ENCODE results near the gene MAPK4. TPM values are rescaled to one million over a fixed set of nuclear protein-coding genes. Genes with fewer than 3 reads are reported as not detected.

MAPK4 gene
- total and polyA plus RNA-seq, 10 of the 15 experiments (the other 5 are each of a cell fraction or from before 2014, with no cell fraction given), result 0.03 to 0.11 (median 0.06) TPM; not detected in 4

GRCh38 chr18:50721006-50721405, 161.1 kb downstream of the MAPK4 start:
- Histone ChIP-seq H2AFZ (ENCODE audit: control insufficient read depth, low read depth, low read length) (no peak overlapping the region), H3K9ac (ENCODE audit: control insufficient read depth, insufficient read depth, low read length) (no peak overlapping the region), H3K4me2 (ENCODE audit: control insufficient read depth, insufficient read depth) (no peak overlapping the region), H3K4me1 (ENCODE audit: control insufficient read depth, insufficient read depth, low read length) (no peaks in the 10 kb centered on the region), H3K79me2 (ENCODE audit: control insufficient read depth, insufficient read depth, low read length) (no peaks in the 10 kb centered on the region), H3K27ac (ENCODE audit: control insufficient read depth, insufficient read depth) (no peak overlapping the region), H4K20me1 (ENCODE audit: control insufficient read depth, insufficient read depth) (no peaks in the 10 kb centered on the region), H3K36me3 (ENCODE audit: control insufficient read depth in 2 of 2, insufficient read depth in 2 of 2, low read length in 1 of 2) (no peaks in the 10 kb centered on the region), H3K4me3 (no peak overlapping the region), H3K27me3 (replicated peaks in 1 of 2; ENCODE audit: control insufficient read depth in 2 of 2, insufficient read depth in 2 of 2, low read length in 1 of 2) (no peaks in the 10 kb centered on the region; a peak in 2 of 4 replicates), H3K9me3 (replicated peaks; ENCODE audit: control insufficient read depth, insufficient read depth, low read length) (no peaks in the 10 kb centered on the region)
- intact Hi-C loops (cut with micrococcal nuclease; ENCODE audit: unreplicated experiment) (no loop called here), in situ Hi-C loops (cut with MboI) (no loop called here)
- ATAC-seq, result no peak
- ChIA-PET RAD21 (ENCODE audit: unreplicated experiment) (no interaction called here), CTCF (interaction anchor here (0.6 kb wide), 1 partner anchor 13 kb away, joined by 3 read pairs; no protein-coding TSS in a partner anchor), SMC1A (ENCODE audit: uncharacterized antibody, unreplicated experiment) (no interaction called here), POLR2A (no interaction called here)
- no peak for DNase-seq (ENCODE audit: low read depth, low spot score)
- BruUV-seq (replicated peaks), result no TSS peak
- FAIRE-seq, result no peak
- WGBS (ENCODE audit: insufficient coverage, insufficient replicate concordance, low lambda C conversion rate, missing lambda C conversion rate), result 33% methylated on average over 4 of the region's 4 CpGs
- no peak for TF ChIP-seq MEF2B (IDR thresholded peaks at IDR 0.05; ENCODE audit: partially characterized antibody, poor library complexity, severe bottlenecking)
- TF ChIP-seq, protein P1, sequence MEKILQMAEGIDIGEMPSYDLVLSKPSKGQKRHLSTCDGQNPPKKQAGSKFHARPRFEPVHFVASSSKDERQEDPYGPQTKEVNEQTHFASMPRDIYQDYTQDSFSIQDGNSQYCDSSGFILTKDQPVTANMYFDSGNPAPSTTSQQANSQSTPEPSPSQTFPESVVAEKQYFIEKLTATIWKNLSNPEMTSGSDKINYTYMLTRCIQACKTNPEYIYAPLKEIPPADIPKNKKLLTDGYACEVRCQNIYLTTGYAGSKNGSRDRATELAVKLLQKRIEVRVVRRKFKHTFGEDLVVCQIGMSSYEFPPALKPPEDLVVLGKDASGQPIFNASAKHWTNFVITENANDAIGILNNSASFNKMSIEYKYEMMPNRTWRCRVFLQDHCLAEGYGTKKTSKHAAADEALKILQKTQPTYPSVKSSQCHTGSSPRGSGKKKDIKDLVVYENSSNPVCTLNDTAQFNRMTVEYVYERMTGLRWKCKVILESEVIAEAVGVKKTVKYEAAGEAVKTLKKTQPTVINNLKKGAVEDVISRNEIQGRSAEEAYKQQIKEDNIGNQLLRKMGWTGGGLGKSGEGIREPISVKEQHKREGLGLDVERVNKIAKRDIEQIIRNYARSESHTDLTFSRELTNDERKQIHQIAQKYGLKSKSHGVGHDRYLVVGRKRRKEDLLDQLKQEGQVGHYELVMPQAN (conservative IDR thresholded peaks at IDR 0.05), result no peak
- no peak for TF ChIP-seq PAX8 (IDR thresholded peaks at IDR 0.05)
- TF ChIP-seq, protein P2, sequence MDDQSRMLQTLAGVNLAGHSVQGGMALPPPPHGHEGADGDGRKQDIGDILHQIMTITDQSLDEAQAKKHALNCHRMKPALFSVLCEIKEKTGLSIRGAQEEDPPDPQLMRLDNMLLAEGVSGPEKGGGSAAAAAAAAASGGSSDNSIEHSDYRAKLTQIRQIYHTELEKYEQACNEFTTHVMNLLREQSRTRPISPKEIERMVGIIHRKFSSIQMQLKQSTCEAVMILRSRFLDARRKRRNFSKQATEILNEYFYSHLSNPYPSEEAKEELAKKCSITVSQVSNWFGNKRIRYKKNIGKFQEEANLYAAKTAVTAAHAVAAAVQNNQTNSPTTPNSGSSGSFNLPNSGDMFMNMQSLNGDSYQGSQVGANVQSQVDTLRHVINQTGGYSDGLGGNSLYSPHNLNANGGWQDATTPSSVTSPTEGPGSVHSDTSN (IDR thresholded peaks at IDR 0.05; ENCODE audit: insufficient replicate concordance, low read depth, low read length), result no peak
- TF ChIP-seq JUNB (IDR thresholded peaks at IDR 0.05), result no peak
- no peak for TF ChIP-seq CBX3 (IDR thresholded peaks at IDR 0.05; ENCODE audit: borderline replicate concordance, low read depth)
- TF ChIP-seq NFIC (IDR thresholded peaks at IDR 0.05; ENCODE audit: low read depth, low read length), result no peak
- no peak for TF ChIP-seq PAX5 (IDR thresholded peaks at IDR 0.05; ENCODE audit: borderline replicate concordance, low read depth, low read length)
- no peak for TF ChIP-seq EP300 (IDR thresholded peaks at IDR 0.05; ENCODE audit: borderline replicate concordance in 1 of 2, control insufficient read depth in 1 of 2, low read depth in 2 of 2, low read length in 2 of 2)
- no peak for TF ChIP-seq SMAD5 (IDR thresholded peaks at IDR 0.05; ENCODE audit: low read depth)
- no peak for TF ChIP-seq MXI1 (IDR thresholded peaks at IDR 0.05; ENCODE audit: low read depth, low read length)
- TF ChIP-seq, protein P3, sequence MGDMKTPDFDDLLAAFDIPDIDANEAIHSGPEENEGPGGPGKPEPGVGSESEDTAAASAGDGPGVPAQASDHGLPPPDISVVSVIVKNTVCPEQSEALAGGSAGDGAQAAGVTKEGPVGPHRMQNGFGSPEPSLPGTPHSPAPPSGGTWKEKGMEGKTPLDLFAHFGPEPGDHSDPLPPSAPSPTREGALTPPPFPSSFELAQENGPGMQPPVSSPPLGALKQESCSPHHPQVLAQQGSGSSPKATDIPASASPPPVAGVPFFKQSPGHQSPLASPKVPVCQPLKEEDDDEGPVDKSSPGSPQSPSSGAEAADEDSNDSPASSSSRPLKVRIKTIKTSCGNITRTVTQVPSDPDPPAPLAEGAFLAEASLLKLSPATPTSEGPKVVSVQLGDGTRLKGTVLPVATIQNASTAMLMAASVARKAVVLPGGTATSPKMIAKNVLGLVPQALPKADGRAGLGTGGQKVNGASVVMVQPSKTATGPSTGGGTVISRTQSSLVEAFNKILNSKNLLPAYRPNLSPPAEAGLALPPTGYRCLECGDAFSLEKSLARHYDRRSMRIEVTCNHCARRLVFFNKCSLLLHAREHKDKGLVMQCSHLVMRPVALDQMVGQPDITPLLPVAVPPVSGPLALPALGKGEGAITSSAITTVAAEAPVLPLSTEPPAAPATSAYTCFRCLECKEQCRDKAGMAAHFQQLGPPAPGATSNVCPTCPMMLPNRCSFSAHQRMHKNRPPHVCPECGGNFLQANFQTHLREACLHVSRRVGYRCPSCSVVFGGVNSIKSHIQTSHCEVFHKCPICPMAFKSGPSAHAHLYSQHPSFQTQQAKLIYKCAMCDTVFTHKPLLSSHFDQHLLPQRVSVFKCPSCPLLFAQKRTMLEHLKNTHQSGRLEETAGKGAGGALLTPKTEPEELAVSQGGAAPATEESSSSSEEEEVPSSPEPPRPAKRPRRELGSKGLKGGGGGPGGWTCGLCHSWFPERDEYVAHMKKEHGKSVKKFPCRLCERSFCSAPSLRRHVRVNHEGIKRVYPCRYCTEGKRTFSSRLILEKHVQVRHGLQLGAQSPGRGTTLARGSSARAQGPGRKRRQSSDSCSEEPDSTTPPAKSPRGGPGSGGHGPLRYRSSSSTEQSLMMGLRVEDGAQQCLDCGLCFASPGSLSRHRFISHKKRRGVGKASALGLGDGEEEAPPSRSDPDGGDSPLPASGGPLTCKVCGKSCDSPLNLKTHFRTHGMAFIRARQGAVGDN (IDR thresholded peaks at IDR 0.05), result no peak
- TF ChIP-seq EED (IDR thresholded peaks at IDR 0.05; ENCODE audit: low read depth), result no peak
- TF ChIP-seq YBX1 (IDR thresholded peaks at IDR 0.05), result no peak
- TF ChIP-seq, protein P4, sequence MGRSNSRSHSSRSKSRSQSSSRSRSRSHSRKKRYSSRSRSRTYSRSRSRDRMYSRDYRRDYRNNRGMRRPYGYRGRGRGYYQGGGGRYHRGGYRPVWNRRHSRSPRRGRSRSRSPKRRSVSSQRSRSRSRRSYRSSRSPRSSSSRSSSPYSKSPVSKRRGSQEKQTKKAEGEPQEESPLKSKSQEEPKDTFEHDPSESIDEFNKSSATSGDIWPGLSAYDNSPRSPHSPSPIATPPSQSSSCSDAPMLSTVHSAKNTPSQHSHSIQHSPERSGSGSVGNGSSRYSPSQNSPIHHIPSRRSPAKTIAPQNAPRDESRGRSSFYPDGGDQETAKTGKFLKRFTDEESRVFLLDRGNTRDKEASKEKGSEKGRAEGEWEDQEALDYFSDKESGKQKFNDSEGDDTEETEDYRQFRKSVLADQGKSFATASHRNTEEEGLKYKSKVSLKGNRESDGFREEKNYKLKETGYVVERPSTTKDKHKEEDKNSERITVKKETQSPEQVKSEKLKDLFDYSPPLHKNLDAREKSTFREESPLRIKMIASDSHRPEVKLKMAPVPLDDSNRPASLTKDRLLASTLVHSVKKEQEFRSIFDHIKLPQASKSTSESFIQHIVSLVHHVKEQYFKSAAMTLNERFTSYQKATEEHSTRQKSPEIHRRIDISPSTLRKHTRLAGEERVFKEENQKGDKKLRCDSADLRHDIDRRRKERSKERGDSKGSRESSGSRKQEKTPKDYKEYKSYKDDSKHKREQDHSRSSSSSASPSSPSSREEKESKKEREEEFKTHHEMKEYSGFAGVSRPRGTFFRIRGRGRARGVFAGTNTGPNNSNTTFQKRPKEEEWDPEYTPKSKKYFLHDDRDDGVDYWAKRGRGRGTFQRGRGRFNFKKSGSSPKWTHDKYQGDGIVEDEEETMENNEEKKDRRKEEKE (IDR thresholded peaks at IDR 0.05), result no peak

Measured in GM12878 (cell line).